C4-2B (cell line): ENCODE measurements around the gene GPR6.

ENCODE experiments used
- H3K27ac ChIP-seq: fragments of 450-650 bp; 2 replicates; pipeline ENCODE4 v1.5.1; 2017
- ZFX ChIP-seq: fragments of 450-650 bp; IDR thresholded peaks from 2 replicates; pipeline ENCODE4 v1.6.1; 2017
- TF ChIP-seq, protein P1 (sequence below): fragments of 450-650 bp; conservative IDR thresholded peaks from 2 replicates; pipeline ENCODE4 v1.5.1; 2017; ENCODE audit warnings: mild to moderate bottlenecking

GPR6 gene

DNA sequence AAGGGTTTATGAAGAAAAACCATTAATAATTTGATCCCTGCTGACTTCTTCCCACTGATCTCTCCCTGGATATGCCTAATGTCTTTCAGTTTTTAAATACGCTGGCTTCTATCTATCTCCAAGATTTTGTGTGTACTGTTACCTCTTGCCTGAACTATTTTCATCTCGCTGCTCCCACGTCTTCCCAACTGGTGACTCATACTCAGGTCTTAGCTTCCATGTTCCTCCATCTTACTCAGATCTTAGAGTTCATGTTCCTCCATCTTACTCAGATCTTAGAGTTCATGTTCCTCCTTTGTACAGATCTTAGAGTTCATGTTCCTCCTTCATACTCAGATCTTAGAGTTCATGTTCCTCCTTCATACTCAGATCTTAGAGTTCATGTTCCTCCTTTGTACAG lies 21.6 kb downstream of the GPR6 start:
- no peak overlapping the region for H3K27ac ChIP-seq
- TF ChIP-seq ZFX = no peak
- TF ChIP-seq, protein P1, sequence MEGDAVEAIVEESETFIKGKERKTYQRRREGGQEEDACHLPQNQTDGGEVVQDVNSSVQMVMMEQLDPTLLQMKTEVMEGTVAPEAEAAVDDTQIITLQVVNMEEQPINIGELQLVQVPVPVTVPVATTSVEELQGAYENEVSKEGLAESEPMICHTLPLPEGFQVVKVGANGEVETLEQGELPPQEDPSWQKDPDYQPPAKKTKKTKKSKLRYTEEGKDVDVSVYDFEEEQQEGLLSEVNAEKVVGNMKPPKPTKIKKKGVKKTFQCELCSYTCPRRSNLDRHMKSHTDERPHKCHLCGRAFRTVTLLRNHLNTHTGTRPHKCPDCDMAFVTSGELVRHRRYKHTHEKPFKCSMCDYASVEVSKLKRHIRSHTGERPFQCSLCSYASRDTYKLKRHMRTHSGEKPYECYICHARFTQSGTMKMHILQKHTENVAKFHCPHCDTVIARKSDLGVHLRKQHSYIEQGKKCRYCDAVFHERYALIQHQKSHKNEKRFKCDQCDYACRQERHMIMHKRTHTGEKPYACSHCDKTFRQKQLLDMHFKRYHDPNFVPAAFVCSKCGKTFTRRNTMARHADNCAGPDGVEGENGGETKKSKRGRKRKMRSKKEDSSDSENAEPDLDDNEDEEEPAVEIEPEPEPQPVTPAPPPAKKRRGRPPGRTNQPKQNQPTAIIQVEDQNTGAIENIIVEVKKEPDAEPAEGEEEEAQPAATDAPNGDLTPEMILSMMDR = no peak

DNA sequence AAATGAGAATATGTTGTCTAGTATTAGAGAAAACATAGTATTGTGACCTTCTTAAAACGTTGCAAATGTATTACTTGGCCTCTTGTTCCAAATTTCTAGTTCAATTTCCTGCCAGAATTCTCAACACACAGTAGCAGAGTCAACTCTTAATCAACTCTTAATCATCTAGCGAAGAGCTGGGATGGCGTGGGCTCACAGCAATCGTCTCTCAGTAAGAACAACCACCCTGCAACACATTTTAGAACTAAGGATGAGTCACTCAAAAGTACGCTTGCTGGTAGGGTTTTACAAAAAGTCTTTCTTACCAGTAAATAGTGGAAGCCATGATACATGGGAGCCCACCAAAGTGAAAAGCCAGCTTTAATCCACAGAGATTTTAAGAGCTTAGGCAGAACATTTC lies 24.6 kb downstream of the GPR6 start:
- no peak for TF ChIP-seq ZFX
- TF ChIP-seq, protein P1 = no peak
- H3K27ac ChIP-seq = no peak overlapping the region

DNA sequence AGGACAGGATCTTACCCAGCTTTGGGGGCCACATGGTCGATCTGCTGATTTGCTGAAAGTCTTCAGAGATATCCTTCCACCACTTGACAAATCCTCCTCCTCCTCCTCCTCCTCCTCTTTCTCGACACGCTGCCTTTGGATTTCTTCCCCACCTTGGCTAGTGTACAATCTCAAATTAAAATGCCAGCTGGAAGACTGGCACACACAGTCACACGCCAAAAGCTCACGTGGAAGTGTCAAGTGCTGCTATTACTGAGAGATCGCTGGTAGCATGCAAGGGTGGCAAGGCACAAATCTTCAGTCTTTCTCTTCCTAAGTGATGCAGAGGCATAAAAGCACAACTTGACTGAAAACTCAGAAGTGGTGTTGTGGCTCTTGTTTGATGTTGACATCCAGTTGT lies 35.3 kb downstream of the GPR6 start:
- H3K27ac ChIP-seq = no peak overlapping the region
- TF ChIP-seq, protein P1 = no peak
- no peak for TF ChIP-seq ZFX

DNA sequence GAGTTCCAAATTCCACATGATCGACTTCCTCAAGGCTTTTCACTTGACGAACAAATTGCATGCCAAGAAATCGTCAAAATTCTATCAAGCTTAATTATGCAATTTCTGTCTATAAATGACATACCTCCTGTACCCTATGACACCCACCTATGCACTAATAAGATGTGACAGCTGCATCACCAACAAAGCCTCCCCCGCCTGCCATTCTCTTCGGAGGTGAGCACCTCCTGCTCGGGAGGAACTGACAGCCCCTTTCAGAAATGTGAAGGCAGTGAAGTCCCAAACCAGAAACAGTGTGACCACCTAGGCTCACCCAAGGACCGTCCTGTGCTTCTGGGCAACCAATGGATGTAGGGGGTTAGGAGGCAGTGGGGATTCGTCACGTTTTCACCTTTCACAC lies 37.1 kb downstream of the GPR6 start:
- H3K27ac ChIP-seq = no peak overlapping the region
- TF ChIP-seq ZFX = no peak
- TF ChIP-seq, protein P1 = no peak

DNA sequence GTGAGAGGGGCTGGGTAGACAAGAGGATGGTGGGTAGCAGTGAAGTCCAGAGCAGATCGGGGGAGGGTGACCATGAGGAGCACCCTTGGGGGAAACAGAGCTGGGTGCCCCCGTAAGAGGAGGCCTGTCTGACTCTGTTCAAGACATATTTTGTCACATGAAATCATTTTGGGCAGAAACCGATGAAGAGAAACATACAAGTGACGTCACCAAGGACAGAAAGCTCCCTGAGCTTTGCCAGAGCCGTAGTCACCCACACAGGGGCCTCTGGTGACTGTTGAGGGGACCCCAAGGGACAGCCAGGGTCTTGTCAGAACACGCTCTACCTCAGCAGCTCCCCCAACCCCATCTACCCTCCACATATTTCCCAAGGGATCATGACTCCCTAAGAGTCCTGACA lies 39.2 kb downstream of the GPR6 start:
- no peak for TF ChIP-seq ZFX
- TF ChIP-seq, protein P1 = no peak

DNA sequence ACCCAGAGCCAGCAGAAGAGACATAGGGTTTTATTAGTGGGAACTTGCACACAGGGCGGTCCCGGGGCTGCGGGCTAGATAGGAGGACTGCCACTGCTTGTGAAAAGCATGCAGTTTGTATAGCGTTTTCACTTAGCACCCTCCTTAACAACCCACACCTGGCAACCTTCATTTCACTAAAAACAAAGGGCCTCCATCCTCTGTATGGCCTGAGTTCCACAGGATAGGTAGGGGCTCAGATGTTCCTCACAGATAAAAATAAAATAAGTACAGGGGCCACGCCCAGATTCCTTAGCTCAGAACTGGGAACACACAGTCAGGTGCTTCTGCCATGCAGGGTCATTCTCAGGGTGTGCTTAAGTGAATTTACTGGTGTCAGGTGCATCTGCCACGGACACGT lies 39.8 kb downstream of the GPR6 start:
- TF ChIP-seq, protein P1 = no peak
- no peak for TF ChIP-seq ZFX

More for the DNA sequence above, 39.2 kb downstream of the GPR6 start:
- H3K27ac ChIP-seq = no peak overlapping the region

DNA sequence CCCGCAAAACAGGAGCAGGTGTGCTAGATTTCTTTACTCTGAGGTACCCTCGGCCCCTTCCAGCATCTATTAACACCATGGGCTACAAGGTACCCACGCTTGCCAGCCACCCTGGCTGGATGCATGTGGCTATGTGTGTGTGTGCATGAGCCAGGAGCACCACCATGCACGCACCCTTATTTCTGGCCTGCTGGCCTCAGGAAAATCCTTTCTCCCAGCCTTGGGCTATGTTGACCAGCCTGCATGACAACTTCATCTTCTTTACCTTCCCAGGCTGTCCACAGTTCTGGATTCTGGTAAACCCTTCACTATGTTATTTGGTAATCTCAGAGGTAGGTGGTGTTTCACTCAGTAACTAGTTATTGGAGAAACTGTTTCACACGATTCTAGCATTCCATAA lies 40.4 kb downstream of the GPR6 start:
- no peak for TF ChIP-seq ZFX
- TF ChIP-seq, protein P1 = no peak
- H3K27ac ChIP-seq = no peak overlapping the region

More for the DNA sequence above, 39.8 kb downstream of the GPR6 start:
- no peak overlapping the region for H3K27ac ChIP-seq
